ENCODE results near the gene ZNF181.

DNA sequence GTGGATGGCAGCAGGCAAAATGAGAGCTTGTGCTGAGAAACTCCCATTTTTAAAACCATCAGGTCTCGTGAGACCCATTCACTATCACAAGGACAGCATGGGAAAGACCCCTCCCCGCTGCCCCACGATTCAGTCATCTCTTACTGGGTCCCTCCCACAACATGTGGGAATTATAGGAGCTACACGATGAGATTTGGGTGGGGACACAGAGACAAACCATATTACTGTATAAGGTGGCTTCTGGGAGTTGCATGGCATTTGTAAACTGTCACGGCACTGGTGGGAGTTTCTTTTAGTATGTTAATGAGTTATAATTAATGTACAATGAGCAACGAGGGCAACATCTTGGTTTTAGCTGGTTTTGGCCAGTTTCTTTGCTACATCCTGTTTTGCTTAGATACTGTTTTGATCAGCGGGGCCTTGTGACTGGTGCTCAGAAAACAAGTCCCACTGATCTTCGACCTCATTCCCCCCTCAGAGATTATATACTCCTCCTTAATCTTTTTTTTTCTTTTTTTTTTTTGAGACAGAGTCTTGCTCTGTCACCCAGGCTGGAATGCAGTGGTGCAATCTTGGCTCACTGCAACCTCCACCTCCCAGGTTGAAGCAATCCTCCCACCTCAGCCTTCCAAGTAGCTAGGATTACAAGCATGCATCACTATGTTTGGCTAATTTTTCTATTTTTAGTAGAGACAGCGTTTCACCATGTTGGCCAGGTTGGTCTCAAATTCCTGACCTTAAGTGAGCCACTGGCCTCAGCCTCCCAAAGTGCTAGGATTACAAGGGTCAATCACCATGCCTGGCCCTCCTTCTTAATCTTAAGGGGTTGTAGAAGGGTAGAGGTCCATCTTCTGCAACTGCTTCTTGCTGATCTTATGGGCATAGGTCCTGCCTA lies 60.3 kb downstream of the ZNF181 start:
- TF ChIP-seq CREB1 (CRISPR knock-in tag; IDR thresholded peaks at IDR 0.05; ENCODE audit: low read depth): no peak
- TF ChIP-seq, protein P1, sequence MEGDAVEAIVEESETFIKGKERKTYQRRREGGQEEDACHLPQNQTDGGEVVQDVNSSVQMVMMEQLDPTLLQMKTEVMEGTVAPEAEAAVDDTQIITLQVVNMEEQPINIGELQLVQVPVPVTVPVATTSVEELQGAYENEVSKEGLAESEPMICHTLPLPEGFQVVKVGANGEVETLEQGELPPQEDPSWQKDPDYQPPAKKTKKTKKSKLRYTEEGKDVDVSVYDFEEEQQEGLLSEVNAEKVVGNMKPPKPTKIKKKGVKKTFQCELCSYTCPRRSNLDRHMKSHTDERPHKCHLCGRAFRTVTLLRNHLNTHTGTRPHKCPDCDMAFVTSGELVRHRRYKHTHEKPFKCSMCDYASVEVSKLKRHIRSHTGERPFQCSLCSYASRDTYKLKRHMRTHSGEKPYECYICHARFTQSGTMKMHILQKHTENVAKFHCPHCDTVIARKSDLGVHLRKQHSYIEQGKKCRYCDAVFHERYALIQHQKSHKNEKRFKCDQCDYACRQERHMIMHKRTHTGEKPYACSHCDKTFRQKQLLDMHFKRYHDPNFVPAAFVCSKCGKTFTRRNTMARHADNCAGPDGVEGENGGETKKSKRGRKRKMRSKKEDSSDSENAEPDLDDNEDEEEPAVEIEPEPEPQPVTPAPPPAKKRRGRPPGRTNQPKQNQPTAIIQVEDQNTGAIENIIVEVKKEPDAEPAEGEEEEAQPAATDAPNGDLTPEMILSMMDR (conservative IDR thresholded peaks at IDR 0.05; ENCODE audit: low read depth in 2 of 2): no peak
- no peak for TF ChIP-seq POLR2AphosphoS5 (IDR thresholded peaks at IDR 0.05; ENCODE audit: low read depth)
- TF ChIP-seq STAT1 (IDR thresholded peaks at IDR 0.05; ENCODE audit: unreplicated experiment): no peak
- no peak for TF ChIP-seq EZH2phosphoT487 (IDR thresholded peaks at IDR 0.05; ENCODE audit: unreplicated experiment)
- TF ChIP-seq EZH2 (IDR thresholded peaks at IDR 0.05; ENCODE audit: low read depth, unreplicated experiment): no peak
- no peak for TF ChIP-seq ZNF114 (CRISPR knock-in tag; IDR thresholded peaks at IDR 0.05)
- TF ChIP-seq JUNB (IDR thresholded peaks at IDR 0.05; ENCODE audit: unreplicated experiment): no peak
- TF ChIP-seq, protein P2, sequence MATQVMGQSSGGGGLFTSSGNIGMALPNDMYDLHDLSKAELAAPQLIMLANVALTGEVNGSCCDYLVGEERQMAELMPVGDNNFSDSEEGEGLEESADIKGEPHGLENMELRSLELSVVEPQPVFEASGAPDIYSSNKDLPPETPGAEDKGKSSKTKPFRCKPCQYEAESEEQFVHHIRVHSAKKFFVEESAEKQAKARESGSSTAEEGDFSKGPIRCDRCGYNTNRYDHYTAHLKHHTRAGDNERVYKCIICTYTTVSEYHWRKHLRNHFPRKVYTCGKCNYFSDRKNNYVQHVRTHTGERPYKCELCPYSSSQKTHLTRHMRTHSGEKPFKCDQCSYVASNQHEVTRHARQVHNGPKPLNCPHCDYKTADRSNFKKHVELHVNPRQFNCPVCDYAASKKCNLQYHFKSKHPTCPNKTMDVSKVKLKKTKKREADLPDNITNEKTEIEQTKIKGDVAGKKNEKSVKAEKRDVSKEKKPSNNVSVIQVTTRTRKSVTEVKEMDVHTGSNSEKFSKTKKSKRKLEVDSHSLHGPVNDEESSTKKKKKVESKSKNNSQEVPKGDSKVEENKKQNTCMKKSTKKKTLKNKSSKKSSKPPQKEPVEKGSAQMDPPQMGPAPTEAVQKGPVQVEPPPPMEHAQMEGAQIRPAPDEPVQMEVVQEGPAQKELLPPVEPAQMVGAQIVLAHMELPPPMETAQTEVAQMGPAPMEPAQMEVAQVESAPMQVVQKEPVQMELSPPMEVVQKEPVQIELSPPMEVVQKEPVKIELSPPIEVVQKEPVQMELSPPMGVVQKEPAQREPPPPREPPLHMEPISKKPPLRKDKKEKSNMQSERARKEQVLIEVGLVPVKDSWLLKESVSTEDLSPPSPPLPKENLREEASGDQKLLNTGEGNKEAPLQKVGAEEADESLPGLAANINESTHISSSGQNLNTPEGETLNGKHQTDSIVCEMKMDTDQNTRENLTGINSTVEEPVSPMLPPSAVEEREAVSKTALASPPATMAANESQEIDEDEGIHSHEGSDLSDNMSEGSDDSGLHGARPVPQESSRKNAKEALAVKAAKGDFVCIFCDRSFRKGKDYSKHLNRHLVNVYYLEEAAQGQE (IDR thresholded peaks at IDR 0.05; ENCODE audit: unreplicated experiment): no peak
- TF ChIP-seq, protein P3, sequence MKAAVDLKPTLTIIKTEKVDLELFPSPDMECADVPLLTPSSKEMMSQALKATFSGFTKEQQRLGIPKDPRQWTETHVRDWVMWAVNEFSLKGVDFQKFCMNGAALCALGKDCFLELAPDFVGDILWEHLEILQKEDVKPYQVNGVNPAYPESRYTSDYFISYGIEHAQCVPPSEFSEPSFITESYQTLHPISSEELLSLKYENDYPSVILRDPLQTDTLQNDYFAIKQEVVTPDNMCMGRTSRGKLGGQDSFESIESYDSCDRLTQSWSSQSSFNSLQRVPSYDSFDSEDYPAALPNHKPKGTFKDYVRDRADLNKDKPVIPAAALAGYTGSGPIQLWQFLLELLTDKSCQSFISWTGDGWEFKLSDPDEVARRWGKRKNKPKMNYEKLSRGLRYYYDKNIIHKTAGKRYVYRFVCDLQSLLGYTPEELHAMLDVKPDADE (IDR thresholded peaks at IDR 0.05): no peak
